T-helper 2 cell treated with Interferon-gamma antibody and Interleukin-4, amounts not matched to agents 5 μg/mL and 100 μg/mL, for 36 hours (primary cell): ENCODE results near the gene BPIFB6.

Experiments
- DNase-seq: peaks from one replicate; pipeline ENCODE4 v3.0.0; 2021; ENCODE audit warnings: low spot score
- H3K27ac Mint-ChIP-seq: one replicate; pipeline ENCODE4 v1.8.0; 2021; ENCODE audit warnings: mild to moderate bottlenecking, mixed read lengths
- H3K27me3 Mint-ChIP-seq: one replicate; pipeline ENCODE4 v1.8.0; 2021; ENCODE audit warnings: low read depth, mixed read lengths
- H3K36me3 Mint-ChIP-seq: one replicate; pipeline ENCODE4 v1.8.0; 2021; ENCODE audit warnings: low read depth, mixed read lengths
- H3K4me1 Mint-ChIP-seq: one replicate; pipeline ENCODE4 v1.8.0; 2021; ENCODE audit warnings: low read depth, mixed read lengths
- H3K4me3 Mint-ChIP-seq: one replicate; pipeline ENCODE4 v1.8.0; 2022; ENCODE audit warnings: mild to moderate bottlenecking, moderate library complexity, mixed read lengths
- H3K9me3 Mint-ChIP-seq: one replicate; pipeline ENCODE4 v1.8.0; 2021; ENCODE audit warnings: mixed read lengths

The BPIFB6 gene, protein sequence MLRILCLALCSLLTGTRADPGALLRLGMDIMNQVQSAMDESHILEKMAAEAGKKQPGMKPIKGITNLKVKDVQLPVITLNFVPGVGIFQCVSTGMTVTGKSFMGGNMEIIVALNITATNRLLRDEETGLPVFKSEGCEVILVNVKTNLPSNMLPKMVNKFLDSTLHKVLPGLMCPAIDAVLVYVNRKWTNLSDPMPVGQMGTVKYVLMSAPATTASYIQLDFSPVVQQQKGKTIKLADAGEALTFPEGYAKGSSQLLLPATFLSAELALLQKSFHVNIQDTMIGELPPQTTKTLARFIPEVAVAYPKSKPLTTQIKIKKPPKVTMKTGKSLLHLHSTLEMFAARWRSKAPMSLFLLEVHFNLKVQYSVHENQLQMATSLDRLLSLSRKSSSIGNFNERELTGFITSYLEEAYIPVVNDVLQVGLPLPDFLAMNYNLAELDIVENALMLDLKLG

DNA sequence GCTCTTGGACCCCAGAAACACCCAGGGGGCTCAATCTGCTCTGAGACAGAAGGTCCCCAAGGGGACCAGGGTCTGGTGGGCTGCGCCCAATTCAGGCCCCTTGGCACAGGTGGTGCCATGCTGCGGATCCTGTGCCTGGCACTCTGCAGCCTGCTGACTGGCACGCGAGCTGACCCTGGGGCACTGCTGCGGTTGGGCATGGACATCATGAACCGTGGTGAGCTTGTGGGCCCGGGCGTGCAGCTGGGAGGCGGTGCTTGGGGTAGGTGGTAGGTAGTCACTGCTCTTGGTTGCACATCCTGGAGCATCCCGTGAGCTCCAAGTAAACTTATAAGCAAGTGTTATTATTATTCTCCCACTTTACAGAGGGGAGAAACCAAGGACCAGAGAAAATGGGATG lies at the start of gene BPIFB6:
Gene BPIFB6, plus strand, starts transcription at position 118 of the 400 bp plus-strand sequence. Its CDS starts 0 bp downstream, at position 118.
- Mint-ChIP-seq H3K27ac (no peak within 1 kb of the TSS), H3K27me3 (no peaks in the 10 kb centered on the region), H3K36me3 (no peaks in the 10 kb centered on the region), H3K4me1 (no peaks in the 10 kb centered on the region), H3K4me3 (no peak within 1 kb of the TSS), H3K9me3 (no peaks in the 10 kb centered on the region)
- no peak for DNase-seq

DNA sequence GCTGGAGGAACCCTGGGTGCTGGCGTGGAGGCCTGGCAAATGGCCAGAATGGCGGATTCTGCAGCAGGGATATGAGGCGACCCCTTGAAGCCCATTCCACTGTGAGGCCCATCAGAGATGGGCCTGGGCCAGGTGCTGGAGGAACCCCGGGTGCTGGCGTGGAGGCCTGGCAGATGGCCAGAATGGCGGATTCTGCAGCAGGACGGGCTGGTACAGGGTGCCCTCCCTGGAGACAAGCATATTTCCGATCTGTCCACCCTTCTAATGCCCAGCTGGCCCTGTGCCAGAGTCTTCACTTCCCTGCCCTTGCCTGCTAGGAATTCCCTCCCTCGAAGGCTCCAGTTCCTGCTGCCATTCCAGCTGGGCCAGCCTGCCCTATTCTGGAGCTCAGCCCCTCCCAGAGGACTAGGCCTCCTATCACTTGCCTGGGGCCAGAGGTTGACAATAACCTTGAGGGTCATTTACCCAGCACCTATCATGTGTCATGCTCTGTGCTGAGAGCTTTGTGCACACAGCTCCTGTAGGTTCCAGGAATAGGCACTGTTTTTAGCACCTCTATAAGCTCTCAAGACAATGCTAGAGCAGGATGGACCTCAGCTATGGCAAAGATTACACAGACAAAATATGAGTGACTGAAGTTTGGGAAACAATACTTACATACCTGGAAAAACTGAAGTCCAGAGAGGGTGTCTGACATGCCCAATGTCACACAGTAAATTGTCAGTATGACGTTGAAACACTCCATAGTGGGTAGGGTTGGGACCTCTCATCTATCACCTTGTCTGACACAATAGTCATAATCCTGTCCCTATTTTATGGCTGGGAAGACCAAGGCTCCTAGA lies 48.6 kb upstream of the BPIFB6 start:
- DNase-seq, result no peak
- H3K27me3 Mint-ChIP-seq, result no peaks in the 10 kb centered on the region
- no peaks in the 10 kb centered on the region for H3K9me3 Mint-ChIP-seq
- no peak overlapping the region for H3K4me3 Mint-ChIP-seq
- no peaks in the 10 kb centered on the region for H3K36me3 Mint-ChIP-seq
- H3K27ac Mint-ChIP-seq, result no peak overlapping the region
- H3K4me1 Mint-ChIP-seq, result peaks cover 1% of the 10 kb centered on the region

GRCh38 chr20:32983459-32984112 lies 47.9 kb upstream of the BPIFB6 start:
- no peak for DNase-seq
- Mint-ChIP-seq H3K27ac (no peak overlapping the region), H3K9me3 (no peaks in the 10 kb centered on the region), H3K36me3 (no peaks in the 10 kb centered on the region), H3K4me1 (peaks cover 1% of the 10 kb centered on the region), H3K4me3 (no peak overlapping the region), H3K27me3 (no peaks in the 10 kb centered on the region)

DNA sequence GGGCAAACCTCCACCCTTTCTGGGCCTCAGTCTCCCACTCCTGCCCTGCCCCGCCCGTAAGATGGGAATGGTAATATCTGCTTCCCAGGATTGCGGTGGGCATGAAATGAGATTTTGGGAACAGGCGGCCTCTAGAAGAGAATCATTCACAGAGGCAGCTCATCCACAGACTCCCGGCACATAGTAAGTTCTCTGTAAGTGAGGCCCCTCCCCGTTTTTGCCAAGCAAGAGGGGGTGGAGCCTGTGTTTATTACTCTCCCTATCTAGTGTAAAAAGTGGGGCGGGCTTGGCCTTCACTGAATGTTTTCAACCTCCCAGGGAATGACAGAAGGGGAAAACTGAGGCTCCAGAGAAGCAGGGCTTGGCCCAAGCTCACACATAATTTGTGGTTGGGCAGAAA lies 47.3 kb upstream of the BPIFB6 start:
- Mint-ChIP-seq H3K4me3 (no peak overlapping the region), H3K27ac (no peak overlapping the region), H3K27me3 (no peaks in the 10 kb centered on the region), H3K36me3 (no peaks in the 10 kb centered on the region), H3K9me3 (no peaks in the 10 kb centered on the region), H3K4me1 (peaks cover 1% of the 10 kb centered on the region)
- no peak for DNase-seq

DNA sequence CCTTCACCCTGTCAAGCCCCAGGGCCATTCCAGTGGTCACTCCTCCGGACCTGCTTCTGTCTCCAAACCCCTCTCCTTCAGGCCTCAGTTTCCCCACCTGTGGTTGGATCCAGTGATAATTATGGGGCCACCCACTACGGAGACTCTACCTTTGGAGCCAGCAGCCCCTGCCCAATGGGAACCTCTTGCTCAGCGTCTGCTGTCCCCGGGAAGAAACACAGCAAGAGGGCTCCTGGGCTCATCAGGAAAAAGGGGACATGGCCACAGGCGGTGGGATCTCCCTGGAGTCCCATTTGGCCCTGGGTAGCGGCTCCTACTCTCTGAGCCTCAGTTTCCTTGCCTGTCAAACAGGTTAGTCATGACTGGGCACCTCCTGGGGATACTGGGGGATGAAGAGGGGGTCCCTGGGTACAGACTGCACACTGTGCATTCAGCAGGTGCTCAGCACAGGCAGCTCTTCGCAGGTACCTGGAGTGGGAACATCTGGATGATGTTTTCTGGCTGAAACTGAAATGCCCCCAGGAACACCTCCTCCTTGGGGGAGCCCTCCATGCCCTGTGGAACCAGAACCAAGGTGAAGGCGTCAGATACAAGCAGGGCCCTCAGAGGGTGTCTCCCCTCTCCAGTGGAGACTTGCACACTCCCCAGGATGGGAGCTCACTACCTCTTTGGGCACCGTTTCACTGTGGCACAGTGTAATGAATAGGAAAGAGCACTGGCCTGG lies 46.7 kb upstream of the BPIFB6 start:
- Mint-ChIP-seq H3K36me3 (no peaks in the 10 kb centered on the region), H3K4me3 (no peak overlapping the region), H3K27me3 (no peaks in the 10 kb centered on the region), H3K27ac (no peak overlapping the region), H3K9me3 (no peaks in the 10 kb centered on the region), H3K4me1 (peaks cover 1% of the 10 kb centered on the region)
- DNase-seq, result no peak

GRCh38 chr20:32985596-32985995 lies 45.9 kb upstream of the BPIFB6 start:
- H3K27me3 Mint-ChIP-seq, result no peaks in the 10 kb centered on the region
- no peaks in the 10 kb centered on the region for H3K9me3 Mint-ChIP-seq
- no peak for DNase-seq
- H3K4me1 Mint-ChIP-seq, result peaks cover 1% of the 10 kb centered on the region
- H3K4me3 Mint-ChIP-seq, result no peak overlapping the region
- no peaks in the 10 kb centered on the region for H3K36me3 Mint-ChIP-seq
- H3K27ac Mint-ChIP-seq, result no peak overlapping the region

DNA sequence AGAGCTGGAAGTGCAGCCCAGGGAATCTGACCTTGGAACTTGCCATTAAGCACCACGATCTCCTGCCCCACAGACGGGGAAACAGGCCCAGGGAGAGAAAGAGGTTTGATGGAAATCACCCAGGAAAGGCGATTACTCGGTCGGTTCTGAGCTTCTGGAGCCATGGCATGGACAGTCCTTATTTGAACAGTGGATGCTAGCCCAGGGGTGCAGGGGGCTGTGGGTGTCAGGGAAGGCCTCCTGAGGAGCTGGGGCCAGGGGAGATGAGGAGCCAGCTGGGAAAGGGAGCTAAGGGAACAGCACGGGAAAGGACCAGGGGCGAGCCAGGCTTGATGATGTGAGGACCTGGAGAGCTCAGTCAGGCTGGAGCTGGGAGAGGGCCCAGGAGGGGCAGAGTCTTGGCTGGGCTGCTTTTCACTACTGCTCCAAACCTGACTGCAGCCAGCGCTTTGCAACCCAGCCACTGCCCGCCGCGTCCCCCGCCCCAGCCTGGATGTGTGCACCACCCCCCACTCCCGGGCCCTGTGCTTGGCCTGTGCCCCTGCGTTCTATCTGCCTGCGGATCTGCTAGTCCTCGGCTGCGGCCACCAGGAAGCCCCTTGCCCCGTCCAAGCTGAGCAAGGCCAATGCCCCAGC lies 45.0 kb upstream of the BPIFB6 start:
- Mint-ChIP-seq H3K27me3 (no peaks in the 10 kb centered on the region), H3K4me3 (no peak overlapping the region), H3K4me1 (peaks cover 3% of the 10 kb centered on the region), H3K9me3 (no peaks in the 10 kb centered on the region), H3K27ac (no peak overlapping the region), H3K36me3 (no peaks in the 10 kb centered on the region)
- DNase-seq, result no peak

DNA sequence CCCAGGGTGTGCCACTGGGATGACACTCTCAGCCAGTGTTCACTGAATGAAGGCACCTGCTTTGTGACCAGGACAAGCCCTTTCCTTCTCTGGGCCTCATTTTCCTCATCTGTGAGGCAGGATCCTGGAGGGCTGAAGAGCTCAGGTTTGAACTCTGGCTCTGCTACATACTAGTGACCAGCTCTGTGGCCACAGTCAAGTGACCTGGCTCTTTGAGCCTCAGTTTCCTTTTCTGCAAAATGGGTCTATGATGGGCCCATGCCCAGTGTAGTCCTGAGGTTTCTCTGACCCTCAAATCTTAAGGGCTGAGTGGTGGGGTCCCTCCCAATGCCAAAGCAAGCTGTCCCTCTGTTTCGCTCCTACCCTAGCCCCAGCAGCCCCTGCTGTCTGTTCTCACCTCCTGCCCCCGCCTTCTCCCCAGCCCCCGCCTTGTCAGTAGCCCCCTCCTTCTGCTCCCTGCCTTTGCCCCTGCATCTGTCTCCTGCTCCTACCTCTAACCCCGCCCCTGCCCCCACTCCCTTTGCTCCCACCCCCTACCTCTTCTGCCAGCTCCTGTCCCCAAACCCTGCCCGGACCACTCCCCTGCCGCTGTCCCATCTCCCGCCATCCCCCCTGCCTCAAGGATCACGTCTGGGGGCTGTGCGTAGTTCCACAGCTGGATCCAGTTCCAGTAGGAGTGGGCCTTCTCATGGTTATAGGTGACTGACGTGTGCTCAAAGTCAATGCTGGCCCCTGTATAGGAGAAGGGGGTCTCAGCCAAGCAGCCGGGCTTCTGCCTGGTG lies 44.2 kb upstream of the BPIFB6 start:
- H3K36me3 Mint-ChIP-seq, result no peaks in the 10 kb centered on the region
- H3K27ac Mint-ChIP-seq, result no peak overlapping the region
- H3K9me3 Mint-ChIP-seq, result no peaks in the 10 kb centered on the region
- no peaks in the 10 kb centered on the region for H3K27me3 Mint-ChIP-seq
- peaks cover 3% of the 10 kb centered on the region for H3K4me1 Mint-ChIP-seq
- H3K4me3 Mint-ChIP-seq, result no peak overlapping the region
- DNase-seq, result no peak

GRCh38 chr20:32988008-32988407 lies 43.4 kb upstream of the BPIFB6 start:
- no peak overlapping the region for H3K4me3 Mint-ChIP-seq
- no peaks in the 10 kb centered on the region for H3K27me3 Mint-ChIP-seq
- peaks cover 3% of the 10 kb centered on the region for H3K4me1 Mint-ChIP-seq
- H3K36me3 Mint-ChIP-seq, result no peaks in the 10 kb centered on the region
- no peaks in the 10 kb centered on the region for H3K9me3 Mint-ChIP-seq
- H3K27ac Mint-ChIP-seq, result no peak overlapping the region
- DNase-seq, result no peak

- peaks cover 2% of the 10 kb centered on the region for H3K36me3 Mint-ChIP-seq
- H3K4me3 Mint-ChIP-seq, result no peak overlapping the region
- peaks cover 4% of the 10 kb centered on the region for H3K4me1 Mint-ChIP-seq
- H3K27me3 Mint-ChIP-seq, result no peaks in the 10 kb centered on the region
- no peak overlapping the region for H3K27ac Mint-ChIP-seq
- no peak for DNase-seq
- peaks cover 7% of the 10 kb centered on the region for H3K9me3 Mint-ChIP-seq
Observed at GRCh38 chr20:32989507-32990283, 41.8 kb upstream of the BPIFB6 start.

DNA sequence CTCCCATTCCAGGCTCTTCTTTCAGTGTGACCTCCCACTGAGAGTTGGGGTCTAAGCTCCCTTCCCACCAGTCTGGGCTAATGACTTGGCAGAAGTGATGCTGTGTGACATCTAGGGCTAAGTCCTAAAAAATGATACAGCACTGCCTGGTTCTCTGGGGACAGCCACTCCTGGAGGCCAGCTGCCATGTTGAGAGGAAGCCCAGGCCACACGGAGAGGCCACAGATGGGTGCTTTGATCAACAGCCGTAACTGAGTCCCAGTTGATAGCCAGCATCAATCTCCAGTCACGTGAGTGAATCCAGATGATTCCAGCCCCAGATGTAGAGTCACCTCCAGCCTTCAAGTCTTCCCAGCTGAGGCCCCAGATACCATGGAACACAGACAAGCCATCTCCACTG lies 41.0 kb upstream of the BPIFB6 start:
- no peak overlapping the region for H3K4me3 Mint-ChIP-seq
- DNase-seq, result no peak
- H3K9me3 Mint-ChIP-seq, result peaks cover 15% of the 10 kb centered on the region
- H3K27ac Mint-ChIP-seq, result no peak overlapping the region
- H3K27me3 Mint-ChIP-seq, result no peaks in the 10 kb centered on the region
- peaks cover 4% of the 10 kb centered on the region for H3K4me1 Mint-ChIP-seq
- peaks cover 2% of the 10 kb centered on the region for H3K36me3 Mint-ChIP-seq

GRCh38 chr20:32991383-32991782 lies 40.1 kb upstream of the BPIFB6 start:
- H3K27ac Mint-ChIP-seq, result no peak overlapping the region
- H3K36me3 Mint-ChIP-seq, result peaks cover 2% of the 10 kb centered on the region
- H3K9me3 Mint-ChIP-seq, result peaks cover 19% of the 10 kb centered on the region
- H3K4me3 Mint-ChIP-seq, result no peak overlapping the region
- peaks cover 4% of the 10 kb centered on the region for H3K4me1 Mint-ChIP-seq
- no peak for DNase-seq
- no peaks in the 10 kb centered on the region for H3K27me3 Mint-ChIP-seq
